RPMI7951 (cell line): ENCODE measurements around the gene CTSC. TPM values are rescaled to one million over a fixed set of nuclear protein-coding genes. Genes with fewer than 3 reads are reported as not detected.

Experiments
- DNase-seq: peaks from one replicate; pipeline ENCODE4 v3.0.0-alpha.2; 2012; ENCODE audit warnings: low read depth
- total RNA-seq: library from RNA; depleted of rRNA; stranded (reverse); fragments of >200 nt; shearing (Covaris generic); gene quantifications from 2 replicates; pipeline ENCODE4 v1.2.3, GENCODE V29; 2014; rRNA removed

The CTSC gene
- 157 and 164 TPM in 2 replicates for total RNA-seq

- DNase-seq = peak; percentile 90
Measured at GRCh38 chr11:88337181-88337986, at the start of gene CTSC. Gene CTSC, minus strand, starts transcription at chr11:88337736. Its CDS starts 64 bp downstream, at chr11:88337672.

- peak; percentile 71 for DNase-seq
Measured at GRCh38 chr11:88384669-88385005, 47.1 kb upstream of the CTSC start.

DNA sequence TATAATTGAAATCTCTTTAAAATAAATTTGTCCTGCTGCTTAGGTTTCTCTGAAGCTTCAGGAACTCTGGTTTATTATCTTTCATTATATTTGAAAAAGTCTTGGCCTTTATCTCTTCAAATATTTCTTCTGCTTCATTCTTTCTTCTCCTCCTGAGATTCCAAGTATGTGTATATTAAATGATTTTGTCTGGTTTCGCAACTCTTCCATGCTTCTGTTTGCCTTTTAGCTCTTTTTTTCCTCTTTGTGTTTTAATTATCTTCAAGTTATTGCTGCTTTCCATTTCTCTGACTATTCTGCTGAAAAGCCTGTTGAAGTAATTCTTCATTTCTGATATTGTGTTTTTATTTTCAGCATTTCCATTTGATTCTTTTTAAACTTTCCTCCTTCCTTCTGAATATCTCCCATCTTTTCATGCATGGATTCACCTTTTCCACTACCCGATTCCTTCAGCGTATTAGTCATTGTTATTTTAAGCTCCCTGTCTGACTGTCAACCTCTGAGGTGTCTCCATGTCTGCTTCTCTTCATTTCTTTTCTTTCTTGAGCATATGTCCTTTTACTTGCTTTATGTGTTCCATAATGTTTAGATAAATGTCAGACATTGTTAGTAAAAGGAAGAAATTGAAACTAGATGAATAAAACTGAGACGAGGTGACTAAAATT is 46.6 kb upstream of the CTSC start:
- DNase-seq = peak; percentile 67

DNA sequence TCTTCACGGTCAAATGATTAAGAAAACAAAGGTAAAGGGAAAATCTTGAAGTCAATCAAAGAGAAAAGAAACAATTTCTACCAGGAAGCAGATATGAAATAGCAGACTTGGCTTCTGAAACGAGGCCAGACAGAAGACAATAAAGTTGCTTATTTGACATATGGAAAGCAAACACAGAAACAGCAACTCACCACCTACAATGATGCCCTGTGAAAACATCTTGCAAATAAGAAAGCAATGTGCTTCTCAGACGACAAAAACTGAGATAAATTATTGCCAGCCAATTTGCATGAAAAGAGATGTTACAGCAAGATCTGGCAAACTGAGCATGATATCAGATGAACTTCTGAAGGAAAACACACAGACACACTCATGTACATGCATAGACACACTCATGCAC is 45.9 kb upstream of the CTSC start:
- DNase-seq = no peak

- no peak for DNase-seq
Measured at GRCh38 chr11:88379130-88379529, 41.6 kb upstream of the CTSC start.

DNA sequence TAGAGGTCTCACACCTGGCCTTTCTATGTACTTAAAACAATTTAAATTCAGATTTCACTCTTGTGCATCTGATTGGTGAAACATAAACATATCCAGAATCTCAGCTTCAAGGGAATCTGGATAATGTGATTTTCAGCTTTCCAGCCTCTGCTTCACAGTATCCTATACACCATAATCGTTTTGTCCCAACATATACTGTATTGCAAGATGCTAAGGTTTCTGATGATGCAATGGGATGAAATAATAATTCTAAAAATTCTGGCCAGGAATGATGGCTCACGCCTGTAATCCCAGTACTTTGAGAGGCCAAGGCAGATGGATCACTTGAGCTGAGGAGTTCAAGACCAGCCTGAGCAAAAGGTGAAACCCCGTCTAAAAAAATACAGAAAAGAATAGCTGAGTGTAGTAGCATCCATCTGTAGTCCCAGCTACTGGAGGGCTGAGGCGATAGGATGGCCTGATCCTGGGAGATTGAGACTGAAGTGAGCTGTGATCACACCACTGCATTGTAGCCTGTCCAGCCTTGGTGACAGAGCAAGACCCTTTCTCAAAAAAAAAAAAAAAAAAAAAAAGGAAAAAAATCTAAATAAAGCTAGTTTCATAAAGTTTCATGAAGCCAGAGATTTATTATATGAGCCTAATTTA is 41.0 kb upstream of the CTSC start:
- DNase-seq = no peak

DNA sequence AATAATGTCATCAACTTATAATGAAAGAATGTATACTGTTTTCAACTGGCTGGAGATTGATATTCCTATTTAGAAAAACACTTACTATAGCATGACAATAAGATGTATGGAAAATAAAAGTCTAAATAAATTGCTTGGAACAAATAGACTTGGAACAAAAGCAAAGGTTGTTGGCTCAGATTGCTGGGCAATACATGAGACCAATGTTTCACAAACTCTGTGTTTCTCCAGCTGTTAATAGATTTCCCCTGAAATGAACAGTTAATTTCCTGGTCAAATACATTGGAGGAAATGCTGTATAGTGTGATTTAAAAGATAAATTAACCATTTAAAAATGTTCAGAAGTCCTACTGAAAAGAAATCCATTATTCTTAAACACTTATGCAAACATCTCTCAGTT is 40.1 kb upstream of the CTSC start:
- no peak for DNase-seq

DNA sequence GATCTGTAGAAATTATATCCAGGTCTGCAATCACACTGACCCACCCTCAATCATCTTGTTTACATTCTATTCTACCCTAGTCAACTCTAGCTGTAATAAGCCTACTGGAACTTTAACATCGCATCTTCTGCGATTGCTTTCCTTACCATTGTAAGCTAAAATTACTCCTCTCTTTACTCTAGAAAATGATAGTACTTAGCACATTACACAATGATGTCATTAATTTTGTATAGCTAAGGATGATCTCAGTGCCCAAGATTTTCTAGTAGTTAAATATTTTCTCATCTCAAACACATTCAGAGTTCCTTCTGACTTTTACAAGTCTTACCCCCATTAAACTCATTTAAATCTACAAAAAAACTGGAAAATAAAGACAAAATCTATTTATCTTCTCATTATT is 39.6 kb upstream of the CTSC start:
- DNase-seq = no peak

GRCh38 chr11:88375927-88376470 is 38.5 kb upstream of the CTSC start:
- DNase-seq = no peak

DNA sequence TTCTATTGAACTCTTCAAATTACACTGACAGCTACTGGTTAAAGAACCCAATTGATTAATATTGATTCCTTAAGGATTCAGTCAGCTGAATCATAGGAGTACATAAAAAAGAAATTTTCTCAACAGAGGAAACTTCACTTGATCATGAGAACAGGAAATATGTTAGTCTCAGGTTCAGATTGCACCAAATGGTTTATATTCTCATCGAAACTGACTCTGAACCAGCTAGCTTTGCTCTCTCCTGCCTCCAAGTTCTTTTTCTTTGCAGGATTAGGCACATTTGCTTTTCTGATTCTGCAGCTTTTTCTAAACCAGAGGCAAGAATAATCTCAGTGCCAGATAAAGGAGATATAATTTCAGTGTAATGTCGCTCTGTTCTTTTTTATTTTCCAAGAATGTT is 33.2 kb upstream of the CTSC start:
- DNase-seq = no peak

DNA sequence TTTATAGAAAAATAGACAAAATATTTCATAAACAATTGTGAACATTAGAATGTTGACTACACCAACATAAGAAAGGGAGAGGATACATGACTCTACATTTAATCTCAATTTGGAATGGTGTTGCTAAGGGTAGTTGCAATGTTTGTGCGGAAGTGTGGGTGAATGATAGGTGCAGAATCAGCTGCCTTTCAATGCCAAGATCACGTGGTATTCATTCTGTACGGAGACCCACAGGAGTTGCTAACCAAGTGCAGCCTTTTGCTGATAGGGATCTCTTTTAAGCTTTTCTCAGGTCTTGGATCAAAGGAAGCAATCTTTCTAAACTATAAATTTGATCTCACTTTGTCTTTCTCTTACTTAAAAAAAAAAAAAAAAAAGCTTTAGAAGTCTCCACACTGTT is 29.8 kb upstream of the CTSC start:
- no peak for DNase-seq

DNA sequence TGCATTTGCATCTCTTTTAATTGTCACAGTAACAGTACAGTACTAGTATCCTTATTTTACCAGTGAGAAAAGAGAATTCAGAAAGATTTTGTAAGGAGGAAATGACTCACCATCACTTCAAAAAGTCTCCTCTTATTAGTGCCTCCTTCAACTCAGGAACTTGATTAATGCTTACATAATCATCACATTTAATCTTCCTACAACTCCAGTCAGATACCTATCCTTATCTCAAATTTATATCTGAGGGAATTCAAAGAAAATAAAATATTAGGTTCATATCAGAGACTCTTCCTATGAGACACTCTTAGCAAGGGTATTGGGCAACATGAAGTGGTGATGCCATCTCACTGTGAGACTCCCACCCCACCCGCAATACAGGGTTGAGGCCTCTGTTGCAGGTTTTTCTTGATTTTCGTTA is 26.1 kb upstream of the CTSC start:
- DNase-seq = peak; percentile 28

DNA sequence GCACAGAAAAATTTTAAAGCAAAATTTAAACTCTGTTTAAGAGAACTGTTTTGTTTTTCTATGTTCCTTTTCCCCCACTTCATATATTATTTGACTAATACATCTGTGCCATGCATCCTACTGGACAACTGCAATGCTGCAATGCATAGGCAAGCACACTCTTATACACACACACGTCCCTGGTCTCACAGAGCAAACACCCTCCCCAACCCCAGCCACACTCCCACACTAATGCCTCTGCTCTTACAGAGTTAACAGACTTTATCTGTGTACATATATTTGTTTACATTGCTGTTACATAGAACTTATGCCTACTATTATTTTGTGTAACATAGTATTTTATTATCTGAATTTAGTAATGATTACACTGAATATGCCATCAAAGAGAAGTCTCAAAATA is 25.5 kb upstream of the CTSC start:
- DNase-seq = no peak

DNA sequence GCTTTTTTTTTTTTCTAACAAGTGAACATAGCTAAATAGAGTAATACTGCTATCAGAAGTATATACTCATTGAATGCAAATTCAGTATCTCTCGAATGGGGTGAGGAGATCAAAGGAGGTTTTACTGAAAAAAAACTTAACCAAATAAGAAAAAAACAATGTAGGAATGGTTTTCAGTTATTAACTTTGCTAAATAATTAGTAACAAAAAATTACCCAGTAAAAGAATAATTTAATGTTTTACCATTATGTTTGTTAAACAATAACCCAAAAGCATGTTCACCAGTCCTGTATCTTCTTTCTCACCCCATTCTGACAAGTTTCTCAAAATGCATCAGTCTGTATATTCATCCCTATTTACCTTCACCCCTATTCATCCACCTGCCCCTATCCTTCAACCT is 22.6 kb upstream of the CTSC start:
- DNase-seq = no peak

DNA sequence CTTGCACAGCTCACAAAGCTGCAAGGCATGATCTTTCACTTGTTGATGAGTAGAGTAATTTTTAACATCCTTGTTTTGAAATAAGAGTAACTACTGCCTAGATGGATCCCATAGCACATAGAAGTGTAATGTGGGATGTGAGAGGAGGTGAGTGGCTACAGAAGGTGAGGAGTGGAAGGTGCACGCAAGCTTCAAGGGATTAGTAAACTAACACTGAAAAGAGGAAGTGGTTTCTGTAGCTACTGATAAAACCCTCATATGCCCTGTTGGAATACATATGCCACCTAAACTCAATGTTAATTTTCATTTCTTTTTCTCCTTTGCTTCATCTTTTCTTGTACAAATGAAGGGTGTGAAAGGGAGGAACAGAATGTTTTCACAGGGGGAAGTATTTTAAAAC is 22.0 kb upstream of the CTSC start:
- no peak for DNase-seq

DNA sequence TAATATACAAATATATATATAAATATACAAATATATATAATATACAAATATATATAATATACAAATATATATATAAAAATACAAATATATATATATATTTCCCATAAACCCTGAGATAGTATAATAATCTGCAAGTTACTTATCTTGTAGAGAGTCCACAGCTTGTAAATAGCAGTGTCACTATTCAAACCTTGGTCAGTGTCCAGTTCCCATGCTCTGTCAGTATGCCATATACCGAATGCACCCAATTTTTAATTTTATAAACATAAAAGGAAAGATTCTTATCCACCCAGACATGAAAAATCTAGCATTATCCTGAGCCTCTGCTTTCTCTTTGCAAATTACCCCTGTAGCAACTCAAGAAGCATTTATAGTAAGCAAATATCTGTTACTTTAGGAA is 21.6 kb upstream of the CTSC start:
- no peak for DNase-seq

GRCh38 chr11:88358040-88358431 is 20.5 kb upstream of the CTSC start:
- DNase-seq = no peak

GRCh38 chr11:88357323-88358039 is 19.9 kb upstream of the CTSC start:
- DNase-seq = peak; percentile 29

GRCh38 chr11:88355887-88356286 is 18.4 kb upstream of the CTSC start:
- no peak for DNase-seq

DNA sequence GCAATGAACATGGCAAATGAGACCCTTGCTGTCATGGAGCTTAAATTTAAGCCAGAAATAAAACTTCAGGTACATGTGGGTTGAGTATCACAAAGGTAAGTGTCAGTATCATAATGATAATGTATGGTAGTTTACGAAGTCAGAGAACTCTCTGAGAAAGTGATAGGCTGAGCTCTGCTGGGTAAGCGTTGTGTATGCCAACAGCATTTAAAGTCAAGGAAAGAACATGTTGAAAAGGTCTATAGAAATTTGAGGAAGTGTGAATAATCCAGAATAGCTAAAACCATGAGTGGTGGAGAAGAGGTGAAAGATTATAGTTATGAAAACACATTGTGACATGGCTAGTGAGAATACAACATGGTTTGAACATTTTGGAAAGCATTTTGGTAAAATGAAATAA is 17.4 kb upstream of the CTSC start:
- DNase-seq = no peak

DNA sequence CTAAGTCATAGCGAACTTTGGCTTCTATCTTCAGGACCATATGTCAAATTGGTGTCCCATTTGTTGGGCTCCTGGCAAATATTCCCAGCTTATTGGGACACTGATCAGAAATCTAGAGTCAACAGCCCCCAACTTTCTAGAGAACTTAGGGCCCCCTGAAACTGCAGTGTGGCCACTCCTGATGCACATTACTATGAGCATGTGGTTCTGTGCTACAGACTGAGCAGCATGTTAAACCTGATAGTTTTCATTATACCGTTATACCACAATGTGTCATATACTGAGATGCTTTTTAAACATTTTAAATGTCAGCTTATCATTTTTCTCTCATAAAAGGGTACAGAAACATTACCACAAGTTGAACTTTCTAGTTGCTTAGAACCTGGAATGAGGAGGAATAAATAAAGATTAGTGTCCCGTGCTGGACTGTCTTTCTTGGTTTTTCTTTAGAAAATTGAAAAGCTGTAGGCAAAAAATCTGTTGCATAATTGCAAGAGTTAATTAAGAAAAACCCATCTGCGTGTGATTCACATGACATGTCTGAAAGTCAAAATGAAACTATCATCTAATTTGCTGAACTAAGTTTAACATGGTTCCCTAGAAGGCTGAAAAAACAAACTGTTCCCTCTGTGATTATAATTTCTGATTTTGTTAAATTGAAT is 16.4 kb upstream of the CTSC start:
- no peak for DNase-seq

GRCh38 chr11:88353386-88353785 is 15.8 kb upstream of the CTSC start:
- no peak for DNase-seq
